ENCODE measurements around the gene KRTAP1-5. TPM values are rescaled to one million over a fixed set of nuclear protein-coding genes. Genes with fewer than 3 reads are reported as not detected.
"Not testable (repeated sequence)": the region's sequence is repeated elsewhere in the genome, so short reads cannot be mapped to it uniquely, and the experiment has no call there.

Gene KRTAP1-5
- polyA plus RNA-seq, 4 donors = not detected

DNA sequence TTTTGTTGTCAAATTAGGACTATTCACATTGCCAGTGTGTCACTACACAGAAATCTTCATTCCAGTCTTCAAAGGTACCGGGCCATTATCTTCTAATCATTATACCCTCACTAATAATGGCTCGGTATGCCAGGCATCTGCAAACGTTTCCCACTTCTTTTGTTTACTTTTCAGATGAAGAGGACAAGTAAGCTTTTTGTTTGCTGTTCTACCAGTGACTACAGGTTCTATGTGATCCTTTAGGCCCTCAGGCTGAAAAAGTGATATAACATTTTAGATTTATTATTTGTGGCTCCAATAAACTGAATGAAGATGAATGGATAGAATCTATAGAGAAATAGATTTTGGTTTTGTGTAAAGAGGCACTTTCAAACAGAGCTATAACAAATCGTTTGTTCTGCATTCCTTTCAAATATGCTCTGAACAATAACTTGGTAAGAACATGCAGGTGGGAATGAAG is 17.7 kb downstream of the KRTAP1-5 start:
- DNase-seq (ENCODE audit: low read depth in 4 of 4, low spot score in 3 of 4) = no peak

DNA sequence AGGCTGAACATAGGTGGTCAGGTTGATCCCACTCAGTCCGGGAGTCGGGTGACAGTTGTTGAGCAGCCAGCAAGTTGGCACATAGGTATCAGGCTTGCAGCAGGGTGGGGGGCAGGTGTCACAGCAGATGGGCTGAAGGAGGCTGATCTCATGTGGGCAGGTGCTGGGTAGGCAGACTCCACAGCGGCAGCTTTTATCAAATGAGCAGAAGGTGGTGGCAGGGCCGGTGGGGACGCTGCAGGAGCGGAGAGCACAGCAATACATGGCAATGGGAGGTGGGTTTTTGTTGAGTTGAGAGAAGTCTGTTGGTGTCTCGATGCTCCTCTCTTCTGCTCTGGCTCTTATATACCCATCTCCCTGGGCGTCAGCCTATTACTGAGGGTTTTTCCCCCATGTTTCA is 18.2 kb downstream of the KRTAP1-5 start, which contains the start of gene KRTAP3-1:
Gene KRTAP3-1 (minus strand): TSS at position 318 of the 400 bp plus-strand sequence. CDS start 54 bp downstream, at position 264.
- no peak for DNase-seq (ENCODE audit: low read depth in 4 of 4, low spot score in 3 of 4)

DNA sequence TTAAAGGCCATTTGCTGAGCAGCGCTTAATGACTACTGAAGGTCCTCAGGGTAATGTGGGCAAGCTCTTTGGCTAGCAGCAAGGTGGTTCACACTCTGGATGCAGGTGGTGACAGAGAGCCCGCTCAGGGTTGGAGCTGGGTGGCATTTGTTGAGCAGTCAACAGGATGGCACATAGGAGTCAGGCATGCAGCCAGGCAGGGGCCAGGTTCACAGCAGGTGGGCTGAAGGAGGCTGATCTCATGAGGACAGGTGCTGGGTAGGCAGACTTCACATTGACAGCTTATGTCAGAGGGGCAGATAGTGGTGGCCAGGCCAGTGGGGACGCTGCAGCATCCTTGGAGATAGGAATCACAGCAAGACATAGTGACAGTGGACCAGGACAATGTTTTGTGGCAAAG is 22.6 kb downstream of the KRTAP1-5 start:
- DNase-seq (ENCODE audit: low read depth in 4 of 4, low spot score in 3 of 4) = no peak

DNA sequence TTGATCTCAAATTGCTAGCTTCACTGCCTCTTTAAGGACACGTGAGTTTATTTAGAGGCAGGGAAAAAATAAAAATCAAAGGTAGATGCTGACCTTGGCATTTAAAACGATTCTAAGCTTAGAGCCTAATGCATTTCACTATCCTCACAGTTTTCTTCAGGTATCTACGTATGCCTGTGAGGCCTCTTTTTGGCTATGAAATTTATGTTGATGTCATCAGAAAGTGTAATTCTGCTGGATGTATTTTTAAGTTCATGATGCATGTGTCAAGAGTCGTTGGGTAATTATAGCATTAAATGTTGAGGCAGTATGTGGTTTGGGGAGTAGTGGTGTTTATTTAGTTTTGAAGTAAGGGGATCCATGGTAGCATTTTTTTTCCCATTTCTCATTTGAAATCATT is 23.1 kb downstream of the KRTAP1-5 start:
- no peak for DNase-seq (ENCODE audit: low read depth in 4 of 4, low spot score in 3 of 4)

DNA sequence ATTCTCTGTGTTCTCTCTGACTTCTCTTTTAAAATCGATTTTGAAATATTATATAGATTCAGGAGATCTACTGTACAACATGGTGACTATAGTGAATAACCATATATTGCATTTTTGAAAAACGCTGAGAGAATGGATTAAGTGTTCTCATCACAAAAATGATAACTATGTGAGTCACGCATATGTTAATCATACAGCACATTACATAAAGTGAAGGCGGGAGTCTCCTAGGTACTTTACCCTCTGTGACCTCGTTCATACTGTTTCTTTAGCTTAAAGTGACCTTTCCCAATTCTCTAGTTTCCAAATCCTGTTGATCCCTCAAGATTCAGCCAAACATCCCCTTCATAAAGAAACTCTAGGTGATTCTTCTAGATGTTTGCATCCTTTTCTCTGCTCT is 24.2 kb downstream of the KRTAP1-5 start:
- DNase-seq (ENCODE audit: low read depth in 4 of 4, low spot score in 3 of 4) = no peak

DNA sequence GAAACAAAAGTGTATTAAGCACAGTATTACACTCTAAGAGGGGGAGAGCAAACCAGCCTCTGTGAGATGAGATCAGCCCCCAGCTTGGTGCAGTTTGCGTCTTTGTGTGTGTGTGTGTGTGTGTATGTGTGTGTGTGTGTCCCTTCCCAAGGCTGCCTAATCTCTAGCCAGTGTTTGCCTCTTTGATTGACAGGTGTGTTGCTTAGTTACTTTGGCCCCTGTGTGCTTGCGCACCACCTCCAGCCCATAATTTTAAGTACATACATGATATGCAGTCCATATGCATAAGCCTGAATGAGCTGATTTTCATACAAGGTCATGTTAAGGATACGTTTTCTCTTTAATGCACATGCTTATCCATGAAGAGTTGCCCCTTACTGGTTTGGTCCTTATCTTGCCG is 25.2 kb downstream of the KRTAP1-5 start:
- DNase-seq (ENCODE audit: low read depth in 4 of 4, low spot score in 3 of 4) = no peak

DNA sequence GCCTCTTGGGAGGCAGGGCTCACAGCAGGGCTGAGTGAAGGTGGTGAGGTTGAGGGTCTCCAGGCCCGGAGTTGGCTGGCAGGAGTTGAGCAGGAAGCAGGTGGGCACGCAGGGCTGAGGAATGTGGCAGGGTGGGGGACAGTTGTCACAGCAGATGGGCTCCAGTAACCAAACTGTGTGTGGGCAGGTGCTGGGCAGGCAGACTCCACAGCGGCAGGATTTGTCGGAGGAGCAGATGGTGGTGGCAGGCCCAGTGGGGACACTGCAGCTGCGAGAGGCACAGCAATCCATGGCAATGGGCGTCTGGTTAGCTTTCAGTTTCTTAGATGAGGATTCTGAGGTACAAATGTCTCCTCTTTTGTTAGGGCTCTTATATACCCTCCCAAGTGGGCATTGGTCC is 27.4 kb downstream of the KRTAP1-5 start, which contains the start of gene KRTAP3-2:
Gene KRTAP3-2 (minus strand): TSS at position 344 of the 400 bp plus-strand sequence. CDS start 53 bp downstream, at position 291.
- DNase-seq (ENCODE audit: low read depth in 4 of 4, low spot score in 3 of 4) = not testable (repeated sequence)

DNA sequence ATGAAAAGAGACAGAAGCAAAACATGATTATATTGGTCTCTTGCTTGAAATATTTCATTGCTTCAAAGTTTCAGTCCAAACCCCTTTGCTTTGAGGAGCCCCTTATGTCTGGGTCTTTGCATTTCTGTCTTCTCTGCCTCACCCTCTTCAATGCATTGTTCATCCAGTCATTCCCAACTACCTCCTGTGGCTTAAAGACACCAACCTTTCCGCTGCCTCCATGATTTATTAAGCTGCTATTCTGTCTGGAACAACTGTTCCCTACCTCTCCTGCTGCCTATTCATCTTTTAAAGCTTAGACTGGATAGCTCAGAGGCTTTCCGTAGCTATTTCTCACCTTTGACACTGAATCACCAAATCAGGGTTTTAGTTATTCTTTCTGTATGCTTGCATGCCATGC is 29.6 kb downstream of the KRTAP1-5 start:
- DNase-seq (ENCODE audit: low read depth in 4 of 4, low spot score in 3 of 4) = no peak

DNA sequence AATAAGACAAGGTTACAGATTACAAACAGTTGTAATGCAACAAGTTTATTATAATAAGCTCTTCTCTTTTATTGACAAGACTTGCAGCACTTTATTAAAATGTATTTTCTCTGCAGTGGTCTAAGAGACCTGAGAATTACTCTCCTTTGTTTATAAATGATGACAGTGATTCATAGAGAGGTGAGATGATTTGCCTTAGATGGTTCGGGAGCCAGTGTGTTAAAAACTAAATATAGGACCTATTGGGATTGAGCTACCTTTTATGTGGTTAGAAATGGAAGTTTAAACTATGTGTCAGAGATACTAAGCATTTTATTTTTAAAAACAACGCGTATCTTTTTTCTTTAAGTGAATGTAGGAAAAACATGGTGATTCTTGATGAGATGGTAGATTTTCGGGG is 30.2 kb downstream of the KRTAP1-5 start:
- DNase-seq (ENCODE audit: low read depth in 4 of 4, low spot score in 3 of 4) = no peak

DNA sequence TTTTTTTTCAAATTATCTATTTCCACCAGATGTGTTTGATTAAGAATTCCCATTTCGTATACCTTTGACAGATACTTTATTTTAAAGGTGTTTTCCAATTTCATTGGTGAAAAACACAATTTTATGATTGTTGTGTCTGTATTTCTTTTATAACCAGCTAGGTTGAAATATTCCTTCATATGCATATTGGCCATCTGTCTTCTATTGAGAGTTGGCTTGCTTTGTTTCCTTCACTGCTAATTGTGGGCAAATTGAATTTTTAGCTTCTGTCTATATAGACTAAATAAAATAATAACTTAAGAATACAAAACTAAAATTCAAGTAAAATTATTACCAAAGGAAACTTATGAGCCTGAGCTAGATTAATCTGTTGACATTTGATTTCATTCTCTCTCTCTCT is 31.9 kb downstream of the KRTAP1-5 start:
- no peak for DNase-seq (ENCODE audit: low read depth in 4 of 4, low spot score in 3 of 4)

DNA sequence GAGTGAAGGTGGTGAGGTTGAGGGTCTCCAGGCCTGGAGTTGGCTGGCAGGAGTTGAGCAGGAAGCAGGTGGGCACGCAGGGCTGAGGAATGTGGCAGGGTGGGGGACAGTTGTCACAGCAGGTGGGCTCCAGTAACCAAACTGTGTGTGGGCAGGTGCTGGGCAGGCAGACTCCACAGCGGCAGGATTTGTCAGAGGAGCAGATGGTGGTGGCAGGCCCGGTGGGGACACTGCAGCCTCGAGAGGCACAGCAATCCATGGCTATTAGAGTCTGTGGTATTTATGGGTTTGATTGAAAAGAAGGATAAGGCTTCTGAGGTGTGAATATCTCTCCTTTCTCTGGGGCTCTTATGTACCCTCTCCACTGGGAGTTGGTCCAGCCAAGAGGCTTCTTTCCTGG is 33.2 kb downstream of the KRTAP1-5 start, which contains the start of gene KRTAP3-3:
Gene KRTAP3-3 (minus strand): TSS at position 326 of the 400 bp plus-strand sequence. CDS start 67 bp downstream, at position 259.
- DNase-seq (ENCODE audit: low read depth in 4 of 4, low spot score in 3 of 4) = no peak

DNA sequence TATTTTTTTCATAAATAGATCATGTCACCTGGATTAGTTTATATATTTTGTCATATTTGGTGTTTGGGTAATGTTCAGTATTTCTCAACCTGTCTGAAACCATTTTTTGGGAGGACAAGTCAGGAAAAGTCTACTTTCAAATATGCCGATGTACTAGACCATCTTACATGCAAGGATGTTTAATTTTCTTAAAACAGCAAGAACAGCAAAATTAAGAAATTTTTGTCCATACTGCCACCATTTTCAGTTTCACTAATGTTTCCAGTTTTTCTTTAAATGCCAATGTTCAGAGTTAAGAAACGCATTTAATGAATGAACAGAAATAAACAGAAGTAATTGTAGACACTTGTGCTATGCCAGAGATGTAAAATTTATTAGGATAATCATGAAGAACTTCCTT is 33.9 kb downstream of the KRTAP1-5 start:
- no peak for DNase-seq (ENCODE audit: low read depth in 4 of 4, low spot score in 3 of 4)

DNA sequence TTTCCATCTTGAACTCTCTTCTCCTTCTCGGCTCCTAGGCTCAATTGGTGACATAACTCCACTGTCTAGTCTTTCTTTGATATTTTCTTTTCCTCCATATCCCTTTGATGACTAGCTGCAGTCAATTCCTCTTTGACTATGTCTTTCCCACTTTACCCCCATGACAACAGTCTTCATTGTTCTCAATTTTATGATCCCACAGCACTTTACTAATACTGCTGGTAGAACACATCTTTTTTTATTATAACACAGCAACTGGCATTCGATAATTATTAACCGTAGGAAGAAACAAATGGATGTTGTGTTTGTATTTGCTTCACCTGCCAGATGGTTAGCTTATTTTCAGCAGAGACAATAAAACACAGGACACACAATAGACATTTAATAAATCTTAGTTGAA is 34.3 kb downstream of the KRTAP1-5 start:
- DNase-seq (ENCODE audit: low read depth in 4 of 4, low spot score in 3 of 4) = no peak

DNA sequence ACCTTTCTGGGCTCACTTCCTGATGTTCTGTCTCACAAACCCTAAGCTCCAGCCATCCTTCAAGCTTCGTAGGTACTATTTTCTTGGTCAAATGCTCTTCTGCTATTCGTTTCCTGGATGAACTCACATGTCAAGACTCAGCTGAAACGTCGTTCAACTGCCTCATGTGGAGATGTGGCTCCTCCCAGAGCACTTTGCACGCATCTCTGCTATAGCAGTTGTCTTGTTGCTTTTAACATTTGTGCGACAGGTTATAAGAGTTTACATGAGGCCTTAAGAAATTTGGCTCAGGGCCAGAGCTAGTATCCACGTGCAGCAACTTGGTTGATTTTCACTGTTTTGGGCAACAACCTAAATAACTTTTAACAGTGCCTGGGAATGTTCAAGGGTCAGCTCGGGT is 40.1 kb downstream of the KRTAP1-5 start:
- no peak for DNase-seq (ENCODE audit: low read depth in 4 of 4, low spot score in 3 of 4)

DNA sequence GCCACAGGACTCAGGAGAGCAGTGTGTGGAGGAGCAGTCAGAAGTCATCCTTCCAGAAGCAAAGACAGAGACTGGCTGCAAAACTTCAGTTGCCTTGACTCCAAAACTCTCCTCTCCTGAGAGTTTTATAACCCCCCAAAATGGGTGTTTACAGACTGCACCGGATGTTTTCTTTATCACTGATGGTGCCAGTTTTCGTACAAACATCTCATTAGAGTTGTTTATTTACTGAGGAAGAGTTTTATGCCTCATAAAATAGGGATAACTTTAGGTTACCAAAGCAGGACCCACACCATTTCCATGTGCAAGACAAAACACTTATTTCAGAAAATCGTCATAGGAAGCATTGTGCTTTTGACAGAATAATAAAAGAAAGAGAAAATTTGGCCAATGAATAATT is 42.8 kb downstream of the KRTAP1-5 start, which contains the start of gene KRT40:
Gene KRT40 (minus strand): TSS at position 101 of the 400 bp plus-strand sequence. CDS start 53 bp downstream, at position 48.
- DNase-seq (ENCODE audit: low read depth in 4 of 4, low spot score in 3 of 4) = no peak

DNA sequence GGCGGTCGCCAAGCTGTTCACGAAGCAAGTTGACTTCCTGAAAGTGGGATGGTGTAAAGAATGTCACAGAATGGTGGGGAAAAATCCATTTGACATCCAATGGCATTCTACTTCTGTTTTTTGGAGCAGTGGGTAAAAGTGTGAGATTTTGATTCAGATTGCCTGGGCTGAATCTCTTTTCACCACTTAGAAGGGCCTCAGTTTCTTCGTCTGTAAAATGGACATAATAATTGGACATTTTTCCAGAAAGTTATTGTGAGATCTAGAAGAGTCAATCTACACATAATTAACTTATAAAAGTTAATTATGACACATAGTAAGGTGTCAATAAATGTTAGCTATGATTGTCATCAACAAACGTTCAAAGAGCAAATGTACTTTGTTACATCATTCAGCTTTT is 45.9 kb downstream of the KRTAP1-5 start:
- DNase-seq (ENCODE audit: low read depth in 4 of 4, low spot score in 3 of 4) = no peak

DNA sequence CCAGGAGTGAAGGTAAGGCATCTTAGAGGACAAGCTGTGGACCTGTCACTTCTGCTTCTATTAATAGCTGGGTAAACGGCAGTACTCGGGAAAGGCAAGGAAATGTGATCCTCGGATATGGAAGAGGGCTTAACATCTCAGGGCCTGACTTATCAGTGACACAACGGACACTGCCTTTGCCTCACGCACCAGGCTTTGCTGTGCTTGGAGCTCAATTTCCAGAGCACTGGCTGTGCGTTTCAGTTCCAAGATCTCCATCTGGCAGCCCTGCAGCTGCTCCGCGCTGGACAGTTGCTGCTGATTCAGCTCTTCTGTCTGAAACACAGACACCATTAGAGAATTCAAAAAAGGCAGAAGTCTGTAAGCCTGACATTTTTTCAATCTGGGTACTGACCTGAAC is 46.4 kb downstream of the KRTAP1-5 start:
- no peak for DNase-seq (ENCODE audit: low read depth in 4 of 4, low spot score in 3 of 4)

DNA sequence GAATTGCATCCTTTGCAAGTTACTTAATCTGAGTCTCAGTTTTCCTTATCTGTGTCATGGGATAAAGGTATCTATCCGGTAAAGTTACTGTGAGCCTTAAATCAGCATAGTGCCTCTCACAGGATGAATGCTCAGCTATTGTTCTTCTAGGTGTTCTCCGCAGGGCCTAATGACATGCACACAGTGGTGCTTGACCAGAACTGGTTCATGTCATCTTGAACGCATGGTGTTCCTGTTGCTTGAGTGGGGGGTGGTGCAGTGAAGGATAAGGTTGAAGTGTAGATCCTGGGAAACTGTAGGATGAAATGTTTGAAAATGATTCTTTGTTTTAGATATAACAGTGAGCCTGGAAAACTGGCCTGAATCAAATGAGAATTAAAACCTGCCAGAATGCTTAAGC is 46.9 kb downstream of the KRTAP1-5 start:
- DNase-seq (ENCODE audit: low read depth in 4 of 4, low spot score in 3 of 4) = no peak

DNA sequence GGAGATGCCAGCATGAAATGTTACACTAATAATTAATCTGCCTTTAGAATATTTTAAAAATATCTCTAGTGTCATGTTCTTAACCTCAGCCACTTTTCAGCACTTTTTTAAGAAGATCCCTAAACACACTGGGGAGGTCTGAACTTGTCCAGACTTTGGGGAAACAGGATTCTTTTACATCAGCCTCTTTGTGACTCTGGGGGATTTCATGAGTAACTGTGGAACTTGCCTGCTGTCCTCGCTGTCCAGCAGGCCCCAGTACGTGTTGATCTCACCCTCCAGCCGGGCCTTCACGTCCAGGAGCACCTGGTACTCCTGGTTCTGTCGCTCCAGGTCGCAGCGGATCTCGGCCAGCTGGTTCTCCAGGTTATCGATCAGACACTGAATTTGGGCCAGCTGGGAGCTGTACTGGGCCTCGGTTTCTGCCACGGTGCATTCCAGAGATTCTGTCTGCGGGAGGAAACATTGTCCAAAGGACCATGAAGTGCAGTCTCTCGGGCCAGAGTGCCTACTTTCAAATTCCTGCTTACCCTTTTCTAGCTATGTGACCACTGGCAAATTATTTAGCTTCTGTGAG is 48.3 kb downstream of the KRTAP1-5 start:
- no peak for DNase-seq (ENCODE audit: low read depth in 4 of 4, low spot score in 3 of 4)

Measured in right renal pelvis (tissue), 4 donors.